NCI-H1930 (cell line): ENCODE measurements around the gene FAM174C.

Source experiments
- DNase-seq, 2 experiments: peaks; one replicate each; lab custom pipeline; 2025; lab: John Stamatoyannopoulos, UW

FAM174C gene

GRCh38 chr19:1273263-1274041 is 1.9 kb upstream of the FAM174C start:
- no peak for DNase-seq

GRCh38 chr19:1274081-1274851 is 1.1 kb upstream of the FAM174C start:
- DNase-seq = no peak

- no peak for DNase-seq
Measured at GRCh38 chr19:1274852-1275259, 474 bp upstream of the FAM174C start.

- DNase-seq = no peak
Measured at GRCh38 chr19:1275976-1276627, 772 bp downstream of the FAM174C start.

GRCh38 chr19:1276628-1277022 is 1.3 kb downstream of the FAM174C start:
- no peak for DNase-seq

- DNase-seq = no peak
Measured at GRCh38 chr19:1277061-1277460, 1.7 kb downstream of the FAM174C start.

- no peak for DNase-seq
Measured at GRCh38 chr19:1278074-1278473, 2.7 kb downstream of the FAM174C start.

- no peak for DNase-seq
Measured at GRCh38 chr19:1278713-1279660, 3.7 kb downstream of the FAM174C start.

- DNase-seq = peak; percentile 32 to 67
Measured at GRCh38 chr19:1279782-1280341, 4.5 kb downstream of the FAM174C start.

- no peak for DNase-seq
Measured at GRCh38 chr19:1280636-1281568, 5.6 kb downstream of the FAM174C start.

GRCh38 chr19:1281569-1282287 is 6.4 kb downstream of the FAM174C start:
- DNase-seq = no peak

- DNase-seq = no peak
Measured at GRCh38 chr19:1282588-1283206, 7.4 kb downstream of the FAM174C start.

- DNase-seq = no peak
Measured at GRCh38 chr19:1283207-1283916, 8.0 kb downstream of the FAM174C start.

- DNase-seq = no peak
Measured at GRCh38 chr19:1283917-1284292, 8.6 kb downstream of the FAM174C start.

- no peak for DNase-seq
Measured at GRCh38 chr19:1284293-1284978, 9.1 kb downstream of the FAM174C start.

GRCh38 chr19:1284979-1285736 is 9.8 kb downstream of the FAM174C start:
- no peak for DNase-seq

- no peak for DNase-seq
Measured at GRCh38 chr19:1285737-1286360, 10.5 kb downstream of the FAM174C start, which contains the start of gene EFNA2. Gene EFNA2 (plus strand): TSS chr19:1285873. CDS start chr19:1286169, 296 bp downstream.
